ENCODE measurements around the gene GRK6.
A peak's percentile ranks its signal among the peaks of the same experiment; 100 is the strongest.

Gene GRK6

GRCh38 chr5:177390363-177391300 lies 35.8 kb upstream of the GRK6 start (continued):
- TF ChIP-seq HOXA7 (CRISPR knock-in tag; IDR thresholded peaks at IDR 0.05; ENCODE audit: borderline replicate concordance) (no peak), ATF2 (tag by site-specific recombination; IDR thresholded peaks at IDR 0.05; ENCODE audit: low read depth) (no peak), ZNF324 (tag by site-specific recombination; IDR thresholded peaks at IDR 0.05) (0 out of 2 replicates have a peak, but pooled peaks have one; percentile 23), REPIN1 (tag by site-specific recombination; IDR thresholded peaks at IDR 0.05; ENCODE audit: low read depth) (no peak), ZNF560 (tag by site-specific recombination; IDR thresholded peaks at IDR 0.05; ENCODE audit: borderline replicate concordance) (no peak), ZNF366 (tag by site-specific recombination; conservative IDR thresholded peaks at IDR 0.05) (no peak), KLF7 (tag by site-specific recombination; IDR thresholded peaks at IDR 0.05; ENCODE audit: borderline replicate concordance) (no peak), ZNF626 (tag by site-specific recombination; IDR thresholded peaks at IDR 0.05) (no peak), GLI4 (tag by site-specific recombination; IDR thresholded peaks at IDR 0.05) (no peak), GLI2 (tag by site-specific recombination; IDR thresholded peaks at IDR 0.05; ENCODE audit: borderline replicate concordance, low read depth) (no peak), ZNF768 (tag by site-specific recombination; IDR thresholded peaks at IDR 0.05) (peak; percentile 95; the same call in 1 of the 2 replicates), GLIS1 (tag by site-specific recombination; IDR thresholded peaks at IDR 0.05) (no peak), ZNF677 (tag by site-specific recombination; IDR thresholded peaks at IDR 0.05) (no peak), SCRT1 (tag by site-specific recombination; IDR thresholded peaks at IDR 0.05; ENCODE audit: borderline replicate concordance) (no peak), ZNF248 (tag by site-specific recombination; IDR thresholded peaks at IDR 0.05) (no peak)
- TF ChIP-seq, protein P1, sequence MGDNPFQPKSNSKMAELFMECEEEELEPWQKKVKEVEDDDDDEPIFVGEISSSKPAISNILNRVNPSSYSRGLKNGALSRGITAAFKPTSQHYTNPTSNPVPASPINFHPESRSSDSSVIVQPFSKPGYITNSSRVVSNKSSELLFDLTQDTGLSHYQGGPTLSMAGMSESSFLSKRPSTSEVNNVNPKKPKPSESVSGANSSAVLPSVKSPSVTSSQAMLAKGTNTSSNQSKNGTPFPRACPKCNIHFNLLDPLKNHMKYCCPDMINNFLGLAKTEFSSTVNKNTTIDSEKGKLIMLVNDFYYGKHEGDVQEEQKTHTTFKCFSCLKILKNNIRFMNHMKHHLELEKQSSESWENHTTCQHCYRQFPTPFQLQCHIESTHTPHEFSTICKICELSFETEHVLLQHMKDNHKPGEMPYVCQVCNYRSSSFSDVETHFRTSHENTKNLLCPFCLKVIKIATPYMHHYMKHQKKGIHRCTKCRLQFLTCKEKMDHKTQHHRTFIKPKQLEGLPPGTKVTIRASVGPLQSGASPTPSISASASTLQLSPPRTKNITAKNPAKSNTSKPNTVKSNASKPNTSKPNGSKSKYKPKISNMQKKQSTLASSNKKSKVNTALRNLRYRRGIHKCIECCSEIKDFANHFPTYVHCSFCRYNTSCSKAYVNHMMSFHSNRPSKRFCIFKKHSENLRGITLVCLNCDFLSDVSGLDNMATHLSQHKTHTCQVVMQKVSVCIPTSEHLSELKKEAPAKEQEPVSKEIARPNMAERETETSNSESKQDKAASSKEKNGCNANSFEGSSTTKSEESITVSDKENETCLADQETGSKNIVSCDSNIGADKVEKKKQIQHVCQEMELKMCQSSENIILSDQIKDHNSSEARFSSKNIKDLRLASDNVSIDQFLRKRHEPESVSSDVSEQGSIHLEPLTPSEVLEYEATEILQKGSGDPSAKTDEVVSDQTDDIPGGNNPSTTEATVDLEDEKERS (tag by site-specific recombination; IDR thresholded peaks at IDR 0.05): no peak
- TF ChIP-seq, protein P2, sequence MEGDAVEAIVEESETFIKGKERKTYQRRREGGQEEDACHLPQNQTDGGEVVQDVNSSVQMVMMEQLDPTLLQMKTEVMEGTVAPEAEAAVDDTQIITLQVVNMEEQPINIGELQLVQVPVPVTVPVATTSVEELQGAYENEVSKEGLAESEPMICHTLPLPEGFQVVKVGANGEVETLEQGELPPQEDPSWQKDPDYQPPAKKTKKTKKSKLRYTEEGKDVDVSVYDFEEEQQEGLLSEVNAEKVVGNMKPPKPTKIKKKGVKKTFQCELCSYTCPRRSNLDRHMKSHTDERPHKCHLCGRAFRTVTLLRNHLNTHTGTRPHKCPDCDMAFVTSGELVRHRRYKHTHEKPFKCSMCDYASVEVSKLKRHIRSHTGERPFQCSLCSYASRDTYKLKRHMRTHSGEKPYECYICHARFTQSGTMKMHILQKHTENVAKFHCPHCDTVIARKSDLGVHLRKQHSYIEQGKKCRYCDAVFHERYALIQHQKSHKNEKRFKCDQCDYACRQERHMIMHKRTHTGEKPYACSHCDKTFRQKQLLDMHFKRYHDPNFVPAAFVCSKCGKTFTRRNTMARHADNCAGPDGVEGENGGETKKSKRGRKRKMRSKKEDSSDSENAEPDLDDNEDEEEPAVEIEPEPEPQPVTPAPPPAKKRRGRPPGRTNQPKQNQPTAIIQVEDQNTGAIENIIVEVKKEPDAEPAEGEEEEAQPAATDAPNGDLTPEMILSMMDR (tag by site-specific recombination; IDR thresholded peaks at IDR 0.05): peak; percentile 94
- TF ChIP-seq, protein P3, sequence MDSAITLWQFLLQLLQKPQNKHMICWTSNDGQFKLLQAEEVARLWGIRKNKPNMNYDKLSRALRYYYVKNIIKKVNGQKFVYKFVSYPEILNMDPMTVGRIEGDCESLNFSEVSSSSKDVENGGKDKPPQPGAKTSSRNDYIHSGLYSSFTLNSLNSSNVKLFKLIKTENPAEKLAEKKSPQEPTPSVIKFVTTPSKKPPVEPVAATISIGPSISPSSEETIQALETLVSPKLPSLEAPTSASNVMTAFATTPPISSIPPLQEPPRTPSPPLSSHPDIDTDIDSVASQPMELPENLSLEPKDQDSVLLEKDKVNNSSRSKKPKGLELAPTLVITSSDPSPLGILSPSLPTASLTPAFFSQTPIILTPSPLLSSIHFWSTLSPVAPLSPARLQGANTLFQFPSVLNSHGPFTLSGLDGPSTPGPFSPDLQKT (IDR thresholded peaks at IDR 0.05; ENCODE audit: borderline replicate concordance, low read depth, low read length): no peak

DNA sequence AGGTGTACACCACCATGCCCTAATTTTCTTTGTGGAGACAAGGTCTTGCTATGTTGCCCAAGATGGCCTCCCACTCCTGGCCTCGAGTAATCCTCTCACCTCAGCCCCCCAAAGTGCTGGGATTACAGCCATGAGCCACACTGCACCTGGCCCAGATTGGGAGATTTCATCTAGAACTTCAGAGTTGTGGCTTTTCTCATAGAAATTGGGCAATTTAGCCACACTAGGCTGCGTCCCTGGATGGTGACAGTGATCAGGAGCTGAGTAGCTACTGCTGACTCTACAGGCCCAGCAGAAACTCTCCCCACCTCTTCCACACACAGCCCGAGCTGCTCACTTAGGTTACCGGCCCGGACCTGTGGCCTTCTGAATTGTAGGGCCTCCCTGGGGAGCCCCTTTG lies 33.7 kb upstream of the GRK6 start:
- POLR2A ChIA-PET: interaction anchor here (1.2 to 4.4 kb wide), 2 partner anchors 10 to 53 kb away, joined by 3 to 20 read pairs; no protein-coding TSS in a partner anchor
- CTCF ChIA-PET: interaction anchor here (0.8 to 6.8 kb wide), 6 partner anchors 9 to 281 kb away, joined by 3 to 88 read pairs (median 8); partner anchors contain the start of gene SLC34A1
- Histone ChIP-seq H3K36me3 (ENCODE audit: control insufficient read depth in 2 of 2, insufficient read depth in 1 of 2, low read length in 2 of 2) (no peaks in the 10 kb centered on the region), H3K9me3 (ENCODE audit: control insufficient read depth, insufficient read depth, low read depth, low read length) (no peaks in the 10 kb centered on the region), H3K4me3 (ENCODE audit: low read depth, low read length) (no peak overlapping the region), H3K4me1 (ENCODE audit: control insufficient read depth, insufficient read depth, low read length) (no peaks in the 10 kb centered on the region), H3K27ac (ENCODE audit: extremely low read depth, low read depth, low read length) (no peak overlapping the region)
- TF ChIP-seq ZNF133 (tag by site-specific recombination; IDR thresholded peaks at IDR 0.05) (no peak), ZNF394 (tag by site-specific recombination; IDR thresholded peaks at IDR 0.05; ENCODE audit: borderline replicate concordance) (no peak), ZNF610 (tag by site-specific recombination; IDR thresholded peaks at IDR 0.05; ENCODE audit: borderline replicate concordance) (no peak), ZNF366 (tag by site-specific recombination; conservative IDR thresholded peaks at IDR 0.05) (no peak), KLF7 (tag by site-specific recombination; IDR thresholded peaks at IDR 0.05; ENCODE audit: borderline replicate concordance) (no peak), ZFP69B (tag by site-specific recombination; IDR thresholded peaks at IDR 0.05) (no peak), SP3 (tag by site-specific recombination; IDR thresholded peaks at IDR 0.05) (no peak)
- TF ChIP-seq, protein P4, sequence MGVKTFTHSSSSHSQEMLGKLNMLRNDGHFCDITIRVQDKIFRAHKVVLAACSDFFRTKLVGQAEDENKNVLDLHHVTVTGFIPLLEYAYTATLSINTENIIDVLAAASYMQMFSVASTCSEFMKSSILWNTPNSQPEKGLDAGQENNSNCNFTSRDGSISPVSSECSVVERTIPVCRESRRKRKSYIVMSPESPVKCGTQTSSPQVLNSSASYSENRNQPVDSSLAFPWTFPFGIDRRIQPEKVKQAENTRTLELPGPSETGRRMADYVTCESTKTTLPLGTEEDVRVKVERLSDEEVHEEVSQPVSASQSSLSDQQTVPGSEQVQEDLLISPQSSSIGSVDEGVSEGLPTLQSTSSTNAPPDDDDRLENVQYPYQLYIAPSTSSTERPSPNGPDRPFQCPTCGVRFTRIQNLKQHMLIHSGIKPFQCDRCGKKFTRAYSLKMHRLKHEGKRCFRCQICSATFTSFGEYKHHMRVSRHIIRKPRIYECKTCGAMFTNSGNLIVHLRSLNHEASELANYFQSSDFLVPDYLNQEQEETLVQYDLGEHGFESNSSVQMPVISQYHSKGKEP (tag by site-specific recombination; IDR thresholded peaks at IDR 0.05): no peak
- TF ChIP-seq, protein P3 (IDR thresholded peaks at IDR 0.05; ENCODE audit: borderline replicate concordance, low read depth, low read length): no peak
